Thyroid gland (tissue), 4 donors: Measurements from ENCODE around the gene HEBP1.

Experiments used
- CTCF ChIP-seq, 6 experiments: fragments of 200-600 bp in 3 of 6; fragments of 450-650 bp in 3 of 6; sonication (generic) in 3 of 6; IDR thresholded peaks; one replicate each; pipeline ENCODE4 v1.5.1; 2016 to 2019; ENCODE audit warnings: antibody characterized with exemption in 6 of 6, mild to moderate bottlenecking in 2 of 6, inconsistent platforms in 1 of 6, moderate library complexity in 1 of 6
- POLR2A ChIP-seq, 2 donors: fragments of 450-650 bp; IDR thresholded peaks; one replicate each; pipeline ENCODE4 v1.6.1; 2017; ENCODE audit warnings: antibody characterized with exemption in 2 of 2, mild to moderate bottlenecking in 2 of 2, moderate library complexity in 1 of 2

GRCh38 chr12:12943586-12944260 lies 56.3 kb downstream of the HEBP1 start:
- TF ChIP-seq CTCF (IDR thresholded peaks at IDR 0.05): no peak
- no peak for TF ChIP-seq POLR2A (IDR thresholded peaks at IDR 0.05)
